Stimulated activated CD4-positive, alpha-beta T cell treated with anti-CD3 and anti-CD28 coated beads, Interleukin-4, amount 100 ng/mL, for 4 hours (primary cell): ENCODE data around the gene AIM2.
A peak's percentile ranks its signal among the peaks of the same experiment; 100 is the strongest.

Source experiments
- DNase-seq, 2 experiments: peaks; one replicate each; pipeline ENCODE4 v3.0.0-alpha.2; 2020

The AIM2 gene

DNA sequence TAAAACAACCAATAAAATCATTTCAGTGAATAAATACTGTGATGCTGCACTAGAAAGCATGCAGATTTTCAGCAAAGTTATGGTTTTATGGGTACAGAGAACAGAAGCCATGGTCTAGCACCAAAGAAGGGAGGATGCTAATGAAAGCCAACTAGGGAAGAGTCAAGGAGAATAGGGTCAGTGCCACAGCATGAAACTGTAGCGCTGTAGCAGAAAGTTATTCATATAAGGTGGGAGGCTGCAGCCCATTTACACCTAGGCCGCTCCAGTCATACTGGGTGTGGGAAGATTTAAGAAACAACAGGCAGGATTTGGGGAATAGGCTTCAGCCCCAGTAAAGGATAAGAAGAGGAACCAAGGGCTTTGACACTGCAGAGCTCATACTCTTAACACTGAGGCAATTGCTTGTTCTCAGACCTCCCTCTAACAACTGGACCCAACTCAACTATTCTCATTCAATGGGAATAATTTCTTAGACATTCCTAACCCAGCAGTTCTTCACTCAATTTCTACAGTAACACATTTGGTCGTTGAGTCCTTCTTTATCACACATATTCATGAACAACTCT is 62.5 kb downstream of the AIM2 start:
- DNase-seq: no peak

GRCh38 chr1:159012495-159012894 is 64.1 kb downstream of the AIM2 start:
- peak; percentile 17 to 49 for DNase-seq
